NCI-H187 treated with DMSO at 0.1 percent for 48 hours (cell line): ENCODE results near the gene TLX2.
"Not testable (repeated sequence)": the region's sequence is repeated elsewhere in the genome, so short reads cannot be mapped to it uniquely, and the experiment has no call there.

Experiments
- DNase-seq: peaks from one replicate; lab custom pipeline; 2025; lab: John Stamatoyannopoulos, UW

The TLX2 gene

DNA sequence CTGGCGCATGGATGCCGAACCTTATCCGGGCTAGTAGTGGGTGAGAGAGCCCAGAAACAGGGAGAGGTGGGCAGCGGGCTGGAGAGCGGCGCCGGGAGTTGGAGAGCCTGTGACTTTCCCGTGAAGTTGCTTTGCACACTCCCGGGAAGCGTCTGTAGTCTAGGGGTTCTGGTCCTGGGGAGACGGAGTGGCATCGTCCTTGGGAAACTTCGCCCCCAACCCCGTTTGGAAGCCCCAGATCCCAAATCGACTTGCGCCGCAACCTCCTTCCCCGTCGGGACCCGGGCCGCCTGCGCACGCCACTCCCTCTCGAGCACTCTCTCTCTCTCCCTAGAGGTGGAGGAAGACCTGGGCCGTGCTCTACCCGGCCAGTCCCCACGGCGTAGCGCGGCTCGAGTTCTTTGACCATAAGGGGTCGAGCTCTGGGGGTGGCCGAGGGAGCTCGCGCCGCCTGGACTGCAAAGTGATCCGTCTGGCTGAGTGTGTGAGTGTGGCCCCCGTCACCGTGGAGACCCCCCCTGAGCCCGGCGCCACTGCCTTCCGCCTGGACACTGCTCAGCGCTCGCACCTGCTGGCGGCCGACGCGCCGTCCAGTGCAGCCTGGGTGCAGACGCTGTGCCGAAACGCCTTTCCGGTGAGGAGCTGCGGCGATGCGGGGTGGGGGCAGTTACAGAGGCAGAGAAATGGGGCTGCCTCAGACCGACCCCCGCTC, 40.7 kb downstream of the TLX2 start:
- DNase-seq: no peak

- DNase-seq: no peak
Measured at GRCh38 chr2:74555610-74556103, 41.4 kb downstream of the TLX2 start.

DNA sequence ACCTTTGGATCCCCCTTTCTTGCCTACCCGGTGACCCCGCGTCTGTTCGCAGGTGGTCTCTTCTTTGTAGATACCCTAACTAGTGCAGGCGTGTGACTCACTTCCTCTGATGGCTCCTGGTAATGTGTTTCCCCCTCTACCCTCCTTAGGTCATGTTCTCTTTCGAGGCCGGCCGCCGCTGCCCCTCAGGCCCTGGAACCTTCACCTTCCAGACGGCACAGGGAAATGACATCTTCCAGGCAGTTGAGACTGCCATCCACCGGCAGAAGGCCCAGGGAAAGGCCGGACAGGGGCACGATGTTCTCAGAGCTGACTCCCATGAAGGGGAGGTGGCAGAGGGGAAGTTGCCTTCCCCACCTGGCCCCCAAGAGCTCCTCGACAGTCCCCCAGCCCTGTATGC, 41.9 kb downstream of the TLX2 start:
- DNase-seq: no peak

DNA sequence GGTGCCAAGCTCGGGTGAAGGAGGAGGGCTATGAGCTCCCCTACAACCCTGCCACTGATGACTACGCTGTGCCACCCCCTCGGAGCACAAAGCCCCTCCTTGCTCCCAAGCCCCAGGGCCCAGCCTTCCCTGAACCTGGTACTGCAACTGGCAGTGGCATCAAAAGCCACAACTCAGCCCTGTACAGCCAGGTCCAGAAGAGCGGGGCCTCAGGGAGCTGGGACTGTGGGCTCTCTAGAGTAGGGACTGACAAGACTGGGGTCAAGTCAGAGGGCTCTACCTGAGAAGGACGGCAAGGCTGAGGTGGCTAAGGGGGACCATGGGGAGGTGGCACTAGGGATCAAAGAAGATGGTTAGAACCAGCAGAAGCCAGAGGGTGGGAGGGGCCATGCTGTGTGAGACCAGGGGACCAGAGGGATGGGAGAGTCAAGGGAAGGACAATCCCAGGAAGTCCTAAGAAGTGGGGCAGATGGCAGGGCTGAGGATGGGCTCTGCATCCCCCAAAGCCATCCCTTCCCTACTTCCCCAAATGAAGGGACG, 42.7 kb downstream of the TLX2 start:
- DNase-seq: no peak

- no peak for DNase-seq
Measured at GRCh38 chr2:74558284-74559230, 44.3 kb downstream of the TLX2 start.

DNA sequence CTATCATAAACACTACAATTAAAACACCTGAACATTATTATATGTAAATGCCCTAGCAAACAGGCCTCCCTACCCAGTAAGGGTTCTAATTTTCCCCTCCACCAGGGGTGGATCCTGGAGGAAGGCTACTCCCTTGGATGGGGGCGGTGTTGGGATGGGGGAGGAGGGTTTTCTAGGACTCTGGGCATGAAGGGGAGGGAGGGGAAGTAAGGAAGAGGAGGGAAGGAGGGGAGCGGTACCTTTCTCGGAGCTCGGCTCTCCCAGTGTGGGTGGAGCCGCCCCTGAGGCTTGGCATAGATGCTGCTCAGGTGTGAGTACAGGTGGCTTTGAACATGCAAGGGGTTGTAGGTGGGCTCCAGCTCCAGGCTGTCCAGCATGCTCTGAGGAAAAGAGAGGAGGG, 45.7 kb downstream of the TLX2 start:
- no peak for DNase-seq

DNA sequence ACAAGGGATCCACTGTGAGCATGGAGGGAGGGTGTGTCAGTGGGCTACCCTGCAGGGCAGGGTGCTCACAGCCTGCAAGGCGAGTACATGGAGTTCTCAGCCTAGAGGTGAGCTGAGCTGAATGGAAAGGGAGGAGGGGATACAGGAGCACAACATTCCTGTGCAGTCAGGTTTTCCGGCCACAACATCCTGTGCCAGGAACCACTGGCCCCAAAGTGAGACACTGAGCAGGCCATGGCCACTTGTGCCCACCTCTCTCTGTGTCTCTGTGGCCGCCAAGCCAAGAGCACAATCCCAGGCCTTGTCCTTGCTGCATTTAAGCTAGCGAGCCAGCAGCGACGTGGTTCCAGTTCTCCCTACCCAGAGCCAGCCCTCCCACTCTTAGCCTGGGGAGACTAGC, 46.3 kb downstream of the TLX2 start:
- no peak for DNase-seq

GRCh38 chr2:74561022-74561421, 46.8 kb downstream of the TLX2 start:
- DNase-seq: not testable (repeated sequence)

DNA sequence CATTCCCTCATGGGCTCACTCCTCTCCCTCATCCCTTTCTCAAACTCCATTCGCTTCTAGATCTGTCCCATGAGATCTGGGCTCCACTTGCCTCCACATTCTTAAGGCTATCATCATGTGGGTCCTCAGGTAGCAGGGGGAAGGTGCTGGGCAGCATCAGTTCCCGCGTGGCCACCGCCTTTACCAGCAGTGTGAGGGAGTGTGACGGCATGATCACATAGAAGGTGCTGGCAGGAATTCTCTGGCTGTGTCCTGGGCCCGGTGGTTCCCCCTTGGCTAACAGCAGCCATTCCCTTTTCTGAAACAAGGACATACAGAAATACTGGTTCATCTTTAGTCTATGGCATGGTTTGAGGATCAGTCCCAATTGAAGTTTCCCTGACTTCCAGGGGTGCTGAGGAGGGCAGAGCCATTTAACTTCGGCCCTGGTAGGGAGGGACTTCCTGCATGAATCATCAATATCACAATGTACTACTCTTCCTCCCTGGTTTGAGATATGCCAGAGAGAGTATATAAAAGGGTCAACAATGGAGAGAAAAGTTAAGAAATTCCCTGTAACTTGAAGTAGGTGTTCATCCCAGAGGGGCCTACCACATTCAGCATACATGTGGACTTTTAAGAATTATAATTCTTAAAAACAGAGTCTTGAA, 48.0 kb downstream of the TLX2 start:
- no peak for DNase-seq

- no peak for DNase-seq
Measured at GRCh38 chr2:74564222-74564621, 50.0 kb downstream of the TLX2 start.

GRCh38 chr2:74566076-74566753, 52.0 kb downstream of the TLX2 start:
- no peak for DNase-seq

DNA sequence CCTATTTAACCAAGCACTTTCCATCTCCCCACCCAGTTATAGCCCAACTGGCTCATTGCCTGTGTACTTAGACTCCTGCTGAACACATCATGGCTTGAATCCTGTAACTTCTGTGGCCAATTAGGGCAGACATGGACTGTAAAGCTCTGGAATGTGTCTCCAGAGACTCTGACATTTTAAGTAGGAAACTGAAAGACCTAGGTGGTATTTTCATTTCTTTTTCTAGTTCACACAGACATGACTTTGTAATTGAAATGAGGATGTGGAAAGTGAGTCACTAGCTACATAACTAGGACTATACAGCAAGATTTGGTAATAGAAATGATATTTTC, 52.5 kb downstream of the TLX2 start:
- no peak for DNase-seq
